ENCODE results near the gene UAP1L1. TPM values are rescaled to one million over a fixed set of nuclear protein-coding genes. Genes with fewer than 3 reads are reported as not detected.

Gene UAP1L1
- total and polyA plus RNA-seq, 2 experiments from 2014 or later: 2.5 to 8.1 TPM

DNA sequence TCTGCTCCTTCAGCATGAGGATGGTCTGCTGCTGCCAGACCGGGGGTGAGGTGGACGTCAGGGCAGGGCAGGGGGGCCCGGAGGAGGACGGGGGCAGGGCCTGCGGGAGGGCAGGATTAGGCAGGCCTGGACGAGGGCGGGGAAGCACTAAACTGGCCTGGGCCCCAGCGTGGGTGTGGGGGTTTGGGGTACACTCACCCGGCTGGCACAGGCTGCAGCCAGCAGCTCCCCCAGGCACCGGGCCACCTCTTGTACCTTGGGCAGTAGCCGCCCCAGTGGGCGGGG lies 12.5 kb upstream of the UAP1L1 start (continued):
- TF ChIP-seq STAT1 (IDR thresholded peaks at IDR 0.05; ENCODE audit: unreplicated experiment): no peak
- no peak for TF ChIP-seq EZH2 (IDR thresholded peaks at IDR 0.05; ENCODE audit: low read depth, unreplicated experiment)
- TF ChIP-seq EZH2phosphoT487 (IDR thresholded peaks at IDR 0.05; ENCODE audit: unreplicated experiment): no peak
- no peak for TF ChIP-seq CREB1 (CRISPR knock-in tag; IDR thresholded peaks at IDR 0.05; ENCODE audit: low read depth)
- TF ChIP-seq POLR2AphosphoS5 (IDR thresholded peaks at IDR 0.05; ENCODE audit: low read depth): no peak
- TF ChIP-seq JUNB (IDR thresholded peaks at IDR 0.05; ENCODE audit: unreplicated experiment): no peak
- no peak for TF ChIP-seq ZNF331 (CRISPR knock-in tag; IDR thresholded peaks at IDR 0.05; ENCODE audit: low read depth)
- no peak for TF ChIP-seq REST (IDR thresholded peaks at IDR 0.05; ENCODE audit: unreplicated experiment)
- TF ChIP-seq NANOG (IDR thresholded peaks at IDR 0.05; ENCODE audit: borderline replicate concordance): no peak
- no peak for TF ChIP-seq ZNF114 (CRISPR knock-in tag; IDR thresholded peaks at IDR 0.05)

- peaks cover 12% of the 10 kb centered on the region; the same call in 1 of the 2 replicates for H3K4me1 ChIP-seq (ENCODE audit: insufficient read depth)
- Mint-ChIP-seq H3K4me1 (peaks cover 10% of the 10 kb centered on the region), H3K27ac (no peak overlapping the region), H3K36me3 (ENCODE audit: low read depth) (no peaks in the 10 kb centered on the region; the same call in 2 of the 3 replicates), H3K9me3 (no peaks in the 10 kb centered on the region), H3K27me3 (ENCODE audit: insufficient read depth, low read depth, poor library complexity) (peaks cover 1% of the 10 kb centered on the region), H3K4me3 (no peak overlapping the region)
- no peak overlapping the region for H3K4me2 ChIP-seq
- ATAC-seq (no peak), DNase-seq (ENCODE audit: low spot score) (no peak)
- TF ChIP-seq, protein P1, sequence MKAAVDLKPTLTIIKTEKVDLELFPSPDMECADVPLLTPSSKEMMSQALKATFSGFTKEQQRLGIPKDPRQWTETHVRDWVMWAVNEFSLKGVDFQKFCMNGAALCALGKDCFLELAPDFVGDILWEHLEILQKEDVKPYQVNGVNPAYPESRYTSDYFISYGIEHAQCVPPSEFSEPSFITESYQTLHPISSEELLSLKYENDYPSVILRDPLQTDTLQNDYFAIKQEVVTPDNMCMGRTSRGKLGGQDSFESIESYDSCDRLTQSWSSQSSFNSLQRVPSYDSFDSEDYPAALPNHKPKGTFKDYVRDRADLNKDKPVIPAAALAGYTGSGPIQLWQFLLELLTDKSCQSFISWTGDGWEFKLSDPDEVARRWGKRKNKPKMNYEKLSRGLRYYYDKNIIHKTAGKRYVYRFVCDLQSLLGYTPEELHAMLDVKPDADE (IDR thresholded peaks at IDR 0.05): no peak
- TF ChIP-seq NANOG (IDR thresholded peaks at IDR 0.05; ENCODE audit: borderline replicate concordance): no peak
- no peak overlapping the region for H3K27ac ChIP-seq (ENCODE audit: low read depth)
- H3K79me2 ChIP-seq (replicated peaks; ENCODE audit: insufficient read depth): peaks cover 10% of the 10 kb centered on the region; the same call in 1 of the 2 replicates
- no peaks in the 10 kb centered on the region; the same call in 1 of the 2 replicates for H3K36me3 ChIP-seq (ENCODE audit: insufficient read depth)
- H3K4me3 ChIP-seq: no peak overlapping the region
- H4K20me1 ChIP-seq (replicated peaks; ENCODE audit: insufficient read depth): peaks cover 11% of the 10 kb centered on the region; the same call in 1 of the 2 replicates
- H2AFZ ChIP-seq: no peak overlapping the region
- peaks cover 9% of the 10 kb centered on the region; the same call in 1 of the 2 replicates for H3K27me3 ChIP-seq (ENCODE audit: insufficient read depth)
- peaks cover 7% of the 10 kb centered on the region; the same call in 1 of the 2 replicates for H3F3A ChIP-seq (replicated peaks; ENCODE audit: low read depth)
- H3K9me2 ChIP-seq (ENCODE audit: insufficient read depth): no peaks in the 10 kb centered on the region
These were observed 11.9 kb upstream of the UAP1L1 start for GRCh38 chr9:137065336-137065967.

Data from GM23338 (cell line).